B cell (primary cell): Measurements from ENCODE around the gene BARHL1.

ENCODE experiments used
- CTCF ChIP-seq: fragments of 200-600 bp; IDR thresholded peaks from one replicate; pipeline ENCODE4 v1.8.0; 2022; ENCODE audit warnings: antibody characterized with exemption, mild to moderate bottlenecking
- EZH2 ChIP-seq: IDR thresholded peaks from 2 replicates; pipeline ENCODE4 v1.6.1; 2012; ENCODE audit warnings: borderline replicate concordance, low read depth, mild to moderate bottlenecking, moderate library complexity, low read length; ENCODE audit not compliant: insufficient read depth, poor library complexity, severe bottlenecking

GRCh38 chr9:132591751-132592314 lies 9.4 kb downstream of the BARHL1 start:
- TF ChIP-seq CTCF (no peak), EZH2 (no peak)
